HEK293 (cell line): ENCODE measurements around the gene TEKTIP1.

Experiments
- CTCF ChIP-seq: fragments of 450-650 bp; formaldehyde crosslinking; IDR thresholded peaks from 2 replicates; pipeline ENCODE4 v1.5.1; 2016; ENCODE audit warnings: missing biosample characterization, missing genetic modification characterization
- ZBTB20 ChIP-seq: fragments of 450-650 bp; formaldehyde crosslinking; IDR thresholded peaks from 2 replicates; pipeline ENCODE4 v1.5.1; 2016; ENCODE audit warnings: missing biosample characterization, missing genetic modification characterization
- ZBTB7A ChIP-seq: fragments of 450-650 bp; formaldehyde crosslinking; IDR thresholded peaks from 2 replicates; pipeline ENCODE4 v1.5.1; 2016; ENCODE audit warnings: low read depth, missing biosample characterization, missing genetic modification characterization
- ZFP3 ChIP-seq: fragments of 450-650 bp; formaldehyde crosslinking; IDR thresholded peaks from 2 replicates; pipeline ENCODE4 v1.5.1; 2016; ENCODE audit warnings: low read depth, missing biosample characterization, missing genetic modification characterization
- ZNF24 ChIP-seq: fragments of 450-650 bp; formaldehyde crosslinking; IDR thresholded peaks from 2 replicates; pipeline ENCODE4 v1.5.1; 2016; ENCODE audit warnings: missing biosample characterization, missing genetic modification characterization
- ZNF350 ChIP-seq: fragments of 450-650 bp; formaldehyde crosslinking; IDR thresholded peaks from 2 replicates; pipeline ENCODE4 v1.5.0; 2017; ENCODE audit warnings: missing biosample characterization, mild to moderate bottlenecking, missing genetic modification characterization
- ZNF513 ChIP-seq: fragments of 450-650 bp; IDR thresholded peaks from 2 replicates; pipeline ENCODE4 v1.5.1; 2018; ENCODE audit warnings: missing biosample characterization, missing genetic modification characterization
- ZNF621 ChIP-seq: fragments of 450-650 bp; formaldehyde crosslinking; IDR thresholded peaks from 2 replicates; pipeline ENCODE4 v1.5.1; 2017; ENCODE audit warnings: missing biosample characterization, missing genetic modification characterization

- TF ChIP-seq ZNF24 (tag by site-specific recombination) (no peak), ZBTB20 (tag by site-specific recombination) (no peak), ZNF621 (no peak), ZBTB7A (tag by site-specific recombination) (no peak), CTCF (tag by site-specific recombination) (no peak), ZNF513 (tag by site-specific recombination) (no peak), ZFP3 (tag by site-specific recombination) (no peak), ZNF350 (tag by site-specific recombination) (no peak)
Observed at GRCh38 chr19:3527238-3527910, 11.6 kb upstream of the TEKTIP1 start.
